ENCODE data around the gene LAMTOR4.
"Not testable (repeated sequence)": the region's sequence is repeated elsewhere in the genome, so short reads cannot be mapped to it uniquely, and the experiment has no call there.

The LAMTOR4 gene

GRCh38 chr7:100124301-100125230 is 24.2 kb upstream of the LAMTOR4 start:
- FAIRE-seq: no peak

GRCh38 chr7:100126239-100126930 is 22.3 kb upstream of the LAMTOR4 start:
- no peak for FAIRE-seq

- FAIRE-seq: no peak
These were observed 21.5 kb upstream of the LAMTOR4 start, which contains the start of gene MBLAC1 for GRCh38 chr7:100126931-100127865. Gene MBLAC1 (plus strand): TSS chr7:100126967. CDS start chr7:100127396, 429 bp downstream.

GRCh38 chr7:100127866-100128636 is 20.7 kb upstream of the LAMTOR4 start:
- no peak for FAIRE-seq

- FAIRE-seq: no peak
These were observed 20.1 kb upstream of the LAMTOR4 start for GRCh38 chr7:100128637-100128963.

GRCh38 chr7:100130220-100130607 is 18.5 kb upstream of the LAMTOR4 start:
- FAIRE-seq: not testable (repeated sequence)

GRCh38 chr7:100130608-100131453 is 17.9 kb upstream of the LAMTOR4 start:
- no peak for FAIRE-seq

- FAIRE-seq: no peak
These were observed 16.6 kb upstream of the LAMTOR4 start for GRCh38 chr7:100132126-100132525.

GRCh38 chr7:100132697-100133151 is 16.0 kb upstream of the LAMTOR4 start:
- no peak for FAIRE-seq

GRCh38 chr7:100137851-100138760 is 10.6 kb upstream of the LAMTOR4 start:
- no peak for FAIRE-seq

GRCh38 chr7:100141555-100141949 is 7.2 kb upstream of the LAMTOR4 start:
- no peak for FAIRE-seq

GRCh38 chr7:100142461-100142860 is 6.3 kb upstream of the LAMTOR4 start:
- no peak for FAIRE-seq

GRCh38 chr7:100146350-100146749 is 2.4 kb upstream of the LAMTOR4 start:
- FAIRE-seq: not testable (repeated sequence)

- FAIRE-seq: no peak
These were observed 1.4 kb upstream of the LAMTOR4 start for GRCh38 chr7:100147278-100147677.

GRCh38 chr7:100148225-100148558 is 526 bp upstream of the LAMTOR4 start:
- FAIRE-seq: no peak

GRCh38 chr7:100152404-100152803 is 3.7 kb downstream of the LAMTOR4 start:
- no peak for FAIRE-seq

- no peak for FAIRE-seq
These were observed 4.4 kb downstream of the LAMTOR4 start for GRCh38 chr7:100152937-100153666.

- FAIRE-seq: no peak
These were observed 5.2 kb downstream of the LAMTOR4 start for GRCh38 chr7:100153708-100154535.

Data from TTC549 (cell line).